B cell (primary cell): ENCODE data around the gene SAMD4A. TPM values are rescaled to one million over a fixed set of nuclear protein-coding genes. Genes with fewer than 3 reads are reported as not detected.

Source experiments
- ATAC-seq: fragments of 200-7000 bp; cut with Tn5 transposase; one replicate; pipeline ENCODE4 v1.10.0; 2021; ENCODE audit warnings: low read depth, mild to moderate bottlenecking, moderate number of reproducible peaks, moderate library complexity
- CTCF ChIA-PET: fragments of 350-600 bp; sonication (Branson Sonifier 250); formaldehyde crosslinking; loops from one replicate; lab custom pipeline; 2021; ENCODE audit warnings: antibody characterized with exemption, inconsistent platforms; lab: Charles Lee
- POLR2A ChIA-PET: fragments of 350-600 bp; sonication (Branson Sonifier 250); formaldehyde crosslinking; loops from one replicate; lab custom pipeline; 2021; ENCODE audit warnings: antibody characterized with exemption; lab: Charles Lee
- DNase-seq: peaks from one replicate; pipeline ENCODE4 v3.0.0; 2013
- H2AFZ ChIP-seq: 2 replicates; pipeline ENCODE4 v1.6.1; 2012; ENCODE audit warnings: mild to moderate bottlenecking, low read depth, low read length; ENCODE audit not compliant: insufficient read depth, poor library complexity, severe bottlenecking
- H3K27ac ChIP-seq, 2 donors: 1 replicate in 1 of 2; 2 replicates in 1 of 2; pipeline ENCODE4 v1.5.1; 2012 to 2013; ENCODE audit warnings: low read length in 2 of 2, mild to moderate bottlenecking in 2 of 2, moderate library complexity in 1 of 2
- H3K27me3 ChIP-seq, 4 experiments: fragments of 200-600 bp in 1 of 4; sonication (generic) in 1 of 4; replicated peaks in 1 of 4; 1 replicate in 2 of 4; 2 replicates in 2 of 4; pipeline versions ENCODE4 v1.6.1 to v1.7.0; 2013 to 2016; ENCODE audit warnings: low read length in 3 of 4, mild to moderate bottlenecking in 2 of 4, mixed read lengths in 1 of 4, moderate library complexity in 1 of 4; ENCODE audit not compliant: insufficient read depth in 4 of 4, control insufficient read depth in 3 of 4; ENCODE audit errors: control extremely low read depth in 1 of 4
- H3K36me3 ChIP-seq, 2 experiments: replicated peaks in 1 of 2; 1 replicate in 1 of 2; 2 replicates in 1 of 2; pipeline versions ENCODE4 v1.6.1 to v1.7.1; 2013; ENCODE audit warnings: low read length in 1 of 2; ENCODE audit not compliant: insufficient read depth in 2 of 2, control insufficient read depth in 1 of 2; ENCODE audit errors: control extremely low read depth in 1 of 2, extremely low read depth in 1 of 2
- H3K4me1 ChIP-seq, 2 donors: fragments of 200-600 bp in 1 of 2; sonication (generic) in 1 of 2; 1 replicate in 1 of 2; 2 replicates in 1 of 2; pipeline versions ENCODE4 v1.5.1 to v1.6.1; 2013 to 2017; ENCODE audit warnings: low read length in 2 of 2; ENCODE audit not compliant: control insufficient read depth in 2 of 2, insufficient read depth in 2 of 2
- H3K4me2 ChIP-seq: replicated peaks from 2 replicates; pipeline ENCODE3; 2012; ENCODE audit warnings: mild to moderate bottlenecking, low read depth, low read length; ENCODE audit not compliant: poor library complexity, severe bottlenecking
- H3K4me3 ChIP-seq, 5 experiments: fragments of 200-600 bp in 1 of 5; sonication (generic) in 1 of 5; 1 replicate in 3 of 5; 2 replicates in 2 of 5; pipeline versions ENCODE4 v1.5.1 to v1.7.0; 2011 to 2016; ENCODE audit warnings: low read length in 4 of 5, mild to moderate bottlenecking in 4 of 5, low read depth in 2 of 5, control low read depth in 1 of 5, moderate library complexity in 1 of 5; ENCODE audit not compliant: insufficient read depth in 1 of 5; ENCODE audit errors: control extremely low read depth in 1 of 5, extremely low read depth in 1 of 5
- H3K79me2 ChIP-seq: fragments of 200-600 bp; sonication (generic); one replicate; pipeline ENCODE4 v1.6.0; 2016; ENCODE audit warnings: low read length; ENCODE audit not compliant: control insufficient read depth, insufficient read depth
- H3K9ac ChIP-seq: fragments of 200-600 bp; sonication (generic); 2 replicates; pipeline ENCODE4 v1.6.1; 2017; ENCODE audit warnings: mild to moderate bottlenecking, low read length, moderate library complexity
- H3K9me3 ChIP-seq, 3 donors: one replicate each; pipeline versions ENCODE4 v1.6.1 to v1.7.1; 2013; ENCODE audit warnings: low read length in 2 of 3; ENCODE audit not compliant: control insufficient read depth in 2 of 3, insufficient read depth in 1 of 3; ENCODE audit errors: control extremely low read depth in 1 of 3
- H4K20me1 ChIP-seq: 2 replicates; pipeline ENCODE4 v1.6.0; 2012; ENCODE audit warnings: mild to moderate bottlenecking, low read length; ENCODE audit not compliant: insufficient read depth, control insufficient read depth, poor library complexity, severe bottlenecking
- H3K27ac Mint-ChIP-seq: one replicate; pipeline ENCODE4 v1.8.0; 2021; ENCODE audit warnings: mixed read lengths
- H3K27me3 Mint-ChIP-seq: one replicate; pipeline ENCODE4 v1.8.0; 2021; ENCODE audit warnings: mixed read lengths
- H3K4me1 Mint-ChIP-seq: one replicate; pipeline ENCODE4 v1.8.0; 2021; ENCODE audit warnings: mixed read lengths
- H3K4me3 Mint-ChIP-seq: one replicate; pipeline ENCODE4 v1.8.0; 2021; ENCODE audit warnings: mixed read lengths
- H3K9me3 Mint-ChIP-seq: one replicate; pipeline ENCODE4 v1.8.0; 2022; ENCODE audit warnings: mixed read lengths; ENCODE audit not compliant: insufficient read depth
- CTCF ChIP-seq: fragments of 200-600 bp; IDR thresholded peaks from one replicate; pipeline ENCODE4 v1.8.0; 2022; ENCODE audit warnings: antibody characterized with exemption, mild to moderate bottlenecking
- EZH2 ChIP-seq: IDR thresholded peaks from 2 replicates; pipeline ENCODE4 v1.6.1; 2012; ENCODE audit warnings: borderline replicate concordance, low read depth, mild to moderate bottlenecking, moderate library complexity, low read length; ENCODE audit not compliant: insufficient read depth, poor library complexity, severe bottlenecking
- WGBS: methylation state at CpG from one replicate; pipeline ENCODE4 v1.1.5; 2013; ENCODE audit warnings: missing lambda C conversion rate; ENCODE audit not compliant: insufficient coverage; 5-methylcytosine and 5-hydroxymethylcytosine counted together
- intact Hi-C: fragments of 100-400 bp; cut with micrococcal nuclease; formaldehyde crosslinking; loops from one replicate; pipeline ENCODE4 v1.10.0; 2022
- polyA plus RNA-seq: library from polyadenylated mRNA; depleted of rRNA; stranded (reverse); fragments of >200 nt; gene quantifications from 2 replicates; pipeline ENCODE4 v1.2.3, GENCODE V29; 2012
- total RNA-seq, 2 donors: library from RNA; stranded (reverse); fragments of 120-200 nt in 1 of 2; gene quantifications; 1 replicate in 1 of 2; 2 replicates in 1 of 2; pipeline versions ENCODE4 v1.2.3 to v1.2.4, GENCODE V29; 2013 to 2022

Gene SAMD4A
- total and polyA plus RNA-seq, 2 donors (not counting 1 experiment from before 2014, with no cell fraction given), result 5.7 to 13.7 TPM

GRCh38 chr14:54524410-54524809, 42.5 kb upstream of the SAMD4A start:
- no peak overlapping the region for H3K4me3 ChIP-seq
- TF ChIP-seq EZH2 (no peak), CTCF (no peak)
- POLR2A ChIA-PET, result no interaction called here
- no peaks in the 10 kb centered on the region for H3K9me3 ChIP-seq
- H3K4me1 ChIP-seq, result no peaks in the 10 kb centered on the region
- CTCF ChIA-PET, result no interaction called here
- Mint-ChIP-seq H3K27ac (no peak overlapping the region), H3K27me3 (no peaks in the 10 kb centered on the region), H3K4me1 (no peaks in the 10 kb centered on the region), H3K4me3 (no peak overlapping the region), H3K9me3 (no peaks in the 10 kb centered on the region)
- H3K27me3 ChIP-seq, result no peaks in the 10 kb centered on the region
- peaks cover 16% of the 10 kb centered on the region for H3K79me2 ChIP-seq
- DNase-seq, result no peak
- H4K20me1 ChIP-seq, result peaks cover 2% of the 10 kb centered on the region
- no peak overlapping the region for H2AFZ ChIP-seq
- intact Hi-C loops, result no loop called here
- no peak overlapping the region for H3K9ac ChIP-seq
- ATAC-seq, result no peak
- H3K36me3 ChIP-seq, result peaks cover 3 to 29% of the 10 kb centered on the region in 2 experiments
- H3K27ac ChIP-seq, result no peak overlapping the region
- WGBS, result no CpG with 5 or more reads among the region's 4 CpGs
- H3K4me2 ChIP-seq, result no peak overlapping the region

GRCh38 chr14:54528973-54529372, 38.0 kb upstream of the SAMD4A start:
- Histone ChIP-seq H3K36me3 (peaks cover 5 to 18% of the 10 kb centered on the region in 2 experiments), H3K4me3 (no peak overlapping the region), H3K4me2 (no peak overlapping the region), H3K4me1 (peaks cover 0 to 5% of the 10 kb centered on the region in 2 donors), H3K9ac (no peak overlapping the region), H4K20me1 (no peaks in the 10 kb centered on the region), H3K9me3 (no peaks in the 10 kb centered on the region), H3K27ac (no peak overlapping the region), H2AFZ (no peak overlapping the region), H3K79me2 (peaks cover 1% of the 10 kb centered on the region), H3K27me3 (no peaks in the 10 kb centered on the region)
- ATAC-seq (no peak), DNase-seq (no peak)
- H3K27me3 Mint-ChIP-seq, result no peaks in the 10 kb centered on the region
- TF ChIP-seq EZH2 (no peak), CTCF (no peak)
- CTCF ChIA-PET, result interaction anchor here (0.8 kb wide), 1 partner anchor 245 kb away, joined by 4 read pairs; no protein-coding TSS in a partner anchor
- no peaks in the 10 kb centered on the region for H3K9me3 Mint-ChIP-seq
- WGBS, result no CpG with 5 or more reads among the region's 2 CpGs
- no peak overlapping the region for H3K4me3 Mint-ChIP-seq
- intact Hi-C loops, result no loop called here
- peaks cover 10% of the 10 kb centered on the region for H3K4me1 Mint-ChIP-seq
- POLR2A ChIA-PET, result no interaction called here
- H3K27ac Mint-ChIP-seq, result no peak overlapping the region
